GM19438 (cell line): ENCODE results near the gene ZDHHC11.
"Not testable (repeated sequence)": the region's sequence is repeated elsewhere in the genome, so short reads cannot be mapped to it uniquely, and the experiment has no call there.

ENCODE experiments used
- ATAC-seq: cut with Tn5 transposase; IDR thresholded peaks from one replicate; pipeline ENCODE4 v1.9.1; 2021; ENCODE audit warnings: low read depth; ENCODE audit not compliant: unreplicated experiment

Gene ZDHHC11

DNA sequence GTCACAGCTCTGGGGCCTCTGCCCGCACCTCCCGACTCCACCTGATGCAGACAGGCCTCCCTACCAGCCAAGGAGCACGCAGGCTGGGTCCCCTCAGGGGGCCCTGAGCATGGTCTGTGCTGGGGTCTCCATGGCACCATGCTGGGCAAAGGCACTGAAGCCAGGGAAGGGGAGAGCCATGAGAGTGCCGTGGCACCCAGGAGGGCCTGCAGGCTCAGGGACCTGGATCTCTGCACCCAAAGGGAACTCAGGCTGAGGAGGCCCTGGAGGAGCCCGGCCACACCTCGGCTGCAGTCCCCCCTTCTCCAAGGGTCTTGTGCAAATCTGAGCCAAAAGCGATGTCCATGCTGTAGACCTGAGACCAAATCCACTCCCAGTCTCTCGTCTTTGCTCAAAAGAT is 98.8 kb downstream of the ZDHHC11 start:
- ATAC-seq, result not testable (repeated sequence)

DNA sequence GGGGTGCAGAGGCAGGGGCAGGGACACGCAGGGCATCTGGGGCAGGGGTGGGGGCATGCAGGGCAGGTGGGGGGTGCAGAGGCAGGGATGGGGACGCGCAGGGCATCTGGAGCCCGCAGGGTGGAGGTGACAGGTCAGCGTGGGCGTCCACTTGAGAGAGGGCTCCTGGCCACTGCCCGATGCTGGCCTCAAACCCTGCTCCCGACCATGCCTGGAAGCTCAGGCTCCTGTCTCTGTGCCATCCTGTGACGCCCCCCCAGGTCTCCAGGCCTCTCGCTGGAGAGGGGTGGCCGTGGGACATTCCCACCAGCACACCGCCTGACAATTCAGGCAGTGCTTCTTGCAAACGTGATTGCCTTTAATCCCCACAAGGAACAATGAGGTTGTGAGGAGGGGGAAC is 99.3 kb downstream of the ZDHHC11 start:
- ATAC-seq, result no peak

DNA sequence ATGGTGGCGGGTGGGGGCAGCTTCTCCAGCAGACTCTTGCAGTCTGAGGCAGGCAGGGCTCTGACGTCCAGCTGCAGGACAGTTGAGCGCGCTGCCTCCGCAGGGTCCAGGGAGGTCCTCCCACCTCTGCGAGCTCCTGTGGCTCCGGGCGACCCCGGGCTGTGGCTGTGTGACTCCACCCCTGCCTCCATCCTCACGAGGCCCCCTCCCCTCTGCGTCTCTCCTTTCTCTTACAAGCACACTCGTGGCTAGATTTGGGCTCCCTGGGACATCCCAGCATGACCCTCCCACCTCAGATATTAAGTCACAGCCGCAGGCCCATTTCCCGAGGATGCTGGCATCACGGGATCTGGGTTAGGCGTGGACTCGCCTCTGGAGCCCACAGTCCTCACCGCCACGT is 100.6 kb downstream of the ZDHHC11 start:
- not testable (repeated sequence) for ATAC-seq

DNA sequence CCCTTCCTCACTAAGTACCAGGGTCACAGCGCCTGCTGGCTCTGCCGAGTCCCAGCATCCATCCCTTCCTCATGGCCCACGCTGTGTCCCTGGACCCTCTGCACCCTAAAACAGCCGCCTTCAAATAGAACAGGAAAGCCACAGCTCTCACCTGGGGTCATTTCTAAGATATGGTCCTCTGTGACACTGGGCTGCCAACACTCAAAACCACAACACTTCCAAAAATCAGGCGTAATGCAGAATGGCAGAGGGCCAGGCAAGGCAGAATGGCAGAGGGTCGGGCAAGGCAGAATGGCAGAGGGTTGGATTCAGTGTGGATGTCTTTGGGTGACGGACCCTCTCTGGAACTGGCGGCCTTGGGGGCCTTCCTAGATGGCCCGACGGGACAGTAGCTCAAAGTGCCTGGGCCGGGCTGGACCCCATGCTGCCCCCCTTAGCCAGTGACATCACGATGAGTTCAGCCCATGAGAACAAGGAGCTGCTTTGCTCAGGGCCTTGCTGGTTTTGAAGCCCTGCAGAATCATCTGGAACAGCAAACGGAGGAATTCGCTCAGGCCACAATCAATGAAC is 101.6 kb downstream of the ZDHHC11 start:
- ATAC-seq, result no peak

DNA sequence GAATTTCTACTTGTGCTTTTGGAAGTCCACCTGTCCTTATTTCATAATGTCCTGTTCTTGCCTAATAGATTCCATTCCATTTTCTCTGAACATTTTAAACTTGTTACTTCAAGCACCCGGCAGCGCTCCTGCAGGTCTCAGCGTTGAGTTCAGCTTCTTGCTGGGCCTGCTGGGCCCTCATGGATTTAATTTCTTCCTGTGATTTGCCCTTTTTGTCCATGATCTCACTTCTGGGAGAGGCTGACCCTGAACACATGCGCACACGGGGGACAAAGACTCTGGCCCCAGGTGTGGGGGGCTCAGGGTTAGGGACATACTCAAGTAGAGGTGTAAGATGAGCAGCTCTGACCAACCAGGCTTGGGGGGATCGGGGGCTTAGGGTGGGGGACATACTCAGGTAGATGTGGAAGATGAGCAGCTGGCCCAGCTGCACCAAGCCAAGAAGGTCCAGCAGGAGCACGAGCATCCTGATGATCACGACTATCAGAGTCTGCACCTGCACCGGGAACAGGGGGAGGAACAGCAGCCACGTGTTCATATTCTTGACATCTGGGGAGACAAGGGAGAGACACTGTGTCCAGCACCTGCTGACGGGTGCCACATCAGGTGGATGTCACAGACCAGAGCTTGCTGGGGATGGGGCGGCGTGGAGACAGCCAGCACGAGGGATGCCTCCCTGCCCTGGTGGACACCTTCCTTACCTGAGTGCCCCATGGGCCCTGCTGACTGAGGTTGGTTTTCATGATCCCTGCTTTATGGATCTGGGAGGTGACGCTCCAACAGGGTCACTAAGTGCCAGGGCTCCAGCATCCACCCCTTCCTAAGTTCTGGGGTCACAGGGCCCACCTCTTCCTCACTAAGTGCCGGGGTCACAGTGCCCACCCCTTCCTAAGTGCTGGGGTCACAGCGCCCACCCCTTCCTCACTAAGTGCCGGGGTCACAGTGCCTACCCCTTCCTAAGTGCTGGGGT is 102.5 kb downstream of the ZDHHC11 start:
- not testable (repeated sequence) for ATAC-seq

DNA sequence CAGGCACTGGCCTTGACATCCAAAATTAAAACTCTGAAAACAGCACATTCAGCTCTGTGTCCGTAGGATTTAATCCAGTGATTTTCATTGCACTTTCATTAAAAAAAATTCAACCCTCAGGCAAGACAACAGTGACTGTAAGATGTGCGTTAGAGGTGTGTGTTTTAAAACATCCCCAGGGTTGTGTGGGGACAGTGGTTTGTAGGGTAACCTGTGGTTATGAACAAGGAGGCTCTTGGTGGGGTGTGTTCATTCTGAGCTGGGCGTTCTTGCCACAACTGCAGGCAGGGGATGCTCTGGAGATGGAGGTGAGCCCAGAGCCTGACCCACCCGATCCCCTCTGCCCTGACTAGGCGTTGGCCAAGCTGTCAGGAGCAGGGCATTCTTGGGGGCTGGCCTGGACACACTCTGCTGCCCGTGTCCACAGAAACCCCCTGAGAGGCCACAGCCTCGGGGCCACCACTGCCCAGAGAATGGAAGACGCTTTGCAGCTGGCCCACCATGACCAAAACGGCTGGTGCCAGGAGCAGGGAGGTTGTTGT is 103.4 kb downstream of the ZDHHC11 start:
- ATAC-seq, result not testable (repeated sequence)

DNA sequence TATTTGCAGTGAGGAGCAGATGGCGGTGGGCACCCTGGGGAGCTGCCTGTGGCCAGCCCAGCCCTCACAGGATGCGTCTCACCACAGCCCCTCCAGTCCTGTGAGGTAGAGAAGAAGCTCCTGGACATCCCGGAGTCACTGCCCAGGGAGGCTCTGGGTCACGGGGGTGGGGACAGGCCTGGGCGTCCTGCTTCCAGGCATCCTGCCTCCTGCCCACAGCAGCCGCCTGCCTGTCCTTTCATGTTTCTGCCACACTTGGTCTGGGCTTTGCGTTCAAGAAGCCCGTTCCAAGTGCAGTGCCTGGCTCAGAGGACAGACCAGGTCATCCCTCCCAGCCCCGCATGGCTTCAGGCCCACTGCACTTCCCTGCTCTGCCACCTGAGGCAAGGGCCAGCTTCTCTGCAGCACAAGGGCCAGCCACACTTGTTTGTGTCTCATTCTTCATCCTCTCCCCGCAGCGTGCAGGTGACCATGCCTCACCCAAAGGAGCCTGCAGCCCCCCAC is 104.5 kb downstream of the ZDHHC11 start:
- ATAC-seq, result no peak
